Endodermal cell (in vitro differentiated cells): ENCODE results near the gene NECTIN3. TPM values are rescaled to one million over a fixed set of nuclear protein-coding genes. Genes with fewer than 3 reads are reported as not detected.

Experiments
- DNase-seq: peaks from one replicate; pipeline ENCODE4 v3.0.0-alpha.2; 2017
- H3K27ac ChIP-seq: 2 replicates; pipeline ENCODE4 v1.5.1; 2013; ENCODE audit warnings: mild to moderate bottlenecking, low read depth, low read length, moderate library complexity
- H3K27me3 ChIP-seq: 2 replicates; pipeline ENCODE4 v1.6.1; 2013; ENCODE audit warnings: mild to moderate bottlenecking, low read length, moderate library complexity; ENCODE audit not compliant: insufficient read depth, control insufficient read depth, poor library complexity, severe bottlenecking
- H3K36me3 ChIP-seq: 2 replicates; pipeline ENCODE4 v1.7.0; 2013; ENCODE audit warnings: mild to moderate bottlenecking, low read length, moderate library complexity; ENCODE audit not compliant: control insufficient read depth, insufficient read depth
- H3K4me1 ChIP-seq: one replicate; pipeline ENCODE4 v1.7.0; 2013; ENCODE audit warnings: low read length; ENCODE audit not compliant: control insufficient read depth, insufficient read depth
- H3K4me3 ChIP-seq: 2 replicates; pipeline ENCODE4 v1.5.1; 2013; ENCODE audit warnings: mild to moderate bottlenecking, low read length, moderate library complexity
- H3K9ac ChIP-seq: 2 replicates; pipeline ENCODE4 v1.6.1; 2013; ENCODE audit warnings: mild to moderate bottlenecking, low read length, moderate library complexity; ENCODE audit not compliant: poor library complexity, severe bottlenecking; ENCODE audit errors: extremely low read depth
- H3K9me3 ChIP-seq: 2 replicates; pipeline ENCODE4 v1.6.1; 2013; ENCODE audit warnings: mild to moderate bottlenecking, low read length, moderate library complexity; ENCODE audit not compliant: control insufficient read depth
- H3K27ac Mint-ChIP-seq: 2 replicates; pipeline ENCODE4 v1.8.0; 2020; ENCODE audit warnings: mixed read lengths
- H3K27me3 Mint-ChIP-seq: 2 replicates; pipeline ENCODE4 v1.8.0; 2021; ENCODE audit warnings: mild to moderate bottlenecking, mixed read lengths; ENCODE audit not compliant: insufficient read depth
- H3K36me3 Mint-ChIP-seq: 2 replicates; pipeline ENCODE4 v1.8.0; 2020; ENCODE audit warnings: low read depth, mixed read lengths
- H3K4me1 Mint-ChIP-seq: 2 replicates; pipeline ENCODE4 v1.8.0; 2020; ENCODE audit warnings: mixed read lengths
- H3K4me3 Mint-ChIP-seq: 2 replicates; pipeline ENCODE4 v1.8.0; 2020; ENCODE audit warnings: mild to moderate bottlenecking, moderate library complexity, mixed read lengths
- H3K9me3 Mint-ChIP-seq: 2 replicates; pipeline ENCODE4 v1.8.0; 2020; ENCODE audit warnings: mild to moderate bottlenecking, mixed read lengths
- CTCF ChIP-seq: fragments of 200-600 bp; sonication (generic); conservative IDR thresholded peaks from 2 replicates; pipeline ENCODE4 v1.5.0; 2021; ENCODE audit warnings: antibody characterized with exemption, mild to moderate bottlenecking
- WGBS, 2 experiments: methylation state at CpG; one replicate each; pipeline versions ENCODE4 v1.1.5 to v1.1.7; 2013; ENCODE audit warnings: missing lambda C conversion rate in 2 of 2, mixed read lengths in 1 of 2; ENCODE audit not compliant: insufficient coverage in 1 of 2, insufficient read length in 1 of 2; 5-methylcytosine and 5-hydroxymethylcytosine counted together
- total RNA-seq, 2 donors: library from RNA; stranded (reverse); fragmentation: NEBNext Ultra II Directional in 1 of 2; extraction: Animal tissue kit (Norgen Biotek cat#: 25700) in 1 of 2; gene quantifications; 2 replicates in 1 of 2; 3 replicates in 1 of 2; pipeline ENCODE4 v1.2.1, GENCODE V29; 2021

The NECTIN3 gene
- total RNA-seq, 2 donors from 2014 or later: 16.4 to 18.9 TPM

- Histone ChIP-seq H3K27me3 (no peaks in the 10 kb centered on the region), H3K36me3 (no peaks in the 10 kb centered on the region), H3K9ac (no peak overlapping the region), H3K27ac (no peak overlapping the region), H3K9me3 (no peaks in the 10 kb centered on the region), H3K4me3 (no peak overlapping the region), H3K4me1 (no peaks in the 10 kb centered on the region)
- H3K36me3 Mint-ChIP-seq: peaks cover 5% of the 10 kb centered on the region
- H3K27me3 Mint-ChIP-seq: no peaks in the 10 kb centered on the region
- no peak for TF ChIP-seq CTCF
- WGBS, 2 experiments: 92 to 96% methylated on average over 2 to 3 of the region's 3 CpGs
- H3K4me1 Mint-ChIP-seq: no peaks in the 10 kb centered on the region
- DNase-seq: no peak
- no peak overlapping the region for H3K27ac Mint-ChIP-seq
- no peak overlapping the region for H3K4me3 Mint-ChIP-seq
- H3K9me3 Mint-ChIP-seq: no peaks in the 10 kb centered on the region
Measured at GRCh38 chr3:111165411-111165810, 93.8 kb downstream of the NECTIN3 start.

GRCh38 chr3:111173328-111173900, 101.8 kb downstream of the NECTIN3 start:
- no peak for DNase-seq
- H3K36me3 ChIP-seq: no peaks in the 10 kb centered on the region
- no peak for TF ChIP-seq CTCF
- H3K27me3 ChIP-seq: no peaks in the 10 kb centered on the region
- Mint-ChIP-seq H3K9me3 (no peaks in the 10 kb centered on the region), H3K27me3 (no peaks in the 10 kb centered on the region), H3K27ac (no peak overlapping the region), H3K4me3 (no peak overlapping the region), H3K36me3 (peaks cover 7% of the 10 kb centered on the region), H3K4me1 (peaks cover 7% of the 10 kb centered on the region)
- peak overlapping the region; percentile 18 for H3K4me3 ChIP-seq
- peak overlapping the region; percentile 47 for H3K27ac ChIP-seq
- peaks cover 11% of the 10 kb centered on the region for H3K9me3 ChIP-seq
- WGBS, 2 experiments: 88 to 100% methylated on average over 2 of the region's 2 CpGs
- no peaks in the 10 kb centered on the region for H3K4me1 ChIP-seq
- H3K9ac ChIP-seq: no peak overlapping the region

GRCh38 chr3:111173906-111174305, 102.3 kb downstream of the NECTIN3 start:
- Histone ChIP-seq H3K9ac (no peak overlapping the region), H3K27ac (peak overlapping the region; percentile 47), H3K4me3 (no peak overlapping the region), H3K4me1 (no peaks in the 10 kb centered on the region), H3K9me3 (peaks cover 11% of the 10 kb centered on the region), H3K27me3 (no peaks in the 10 kb centered on the region), H3K36me3 (no peaks in the 10 kb centered on the region)
- no peak overlapping the region for H3K4me3 Mint-ChIP-seq
- 88 to 97% methylated on average over 1 of the region's 1 CpG for WGBS, 2 experiments
- peaks cover 7% of the 10 kb centered on the region for H3K4me1 Mint-ChIP-seq
- H3K27me3 Mint-ChIP-seq: no peaks in the 10 kb centered on the region
- DNase-seq: no peak
- no peaks in the 10 kb centered on the region for H3K9me3 Mint-ChIP-seq
- H3K36me3 Mint-ChIP-seq: peaks cover 7% of the 10 kb centered on the region
- no peak for TF ChIP-seq CTCF
- H3K27ac Mint-ChIP-seq: no peak overlapping the region
